HG02588 (cell line): ENCODE measurements around the gene RBBP9.
"Not testable (repeated sequence)": the region's sequence is repeated elsewhere in the genome, so short reads cannot be mapped to it uniquely, and the experiment has no call there.

Experiments
- ATAC-seq: cut with Tn5 transposase; IDR thresholded peaks from one replicate; pipeline ENCODE4 v1.9.1; 2021; ENCODE audit warnings: mild to moderate bottlenecking, moderate library complexity; ENCODE audit not compliant: unreplicated experiment

Gene RBBP9

GRCh38 chr20:18496740-18497592 is at the start of gene RBBP9:
Gene RBBP9, minus strand, starts transcription at chr20:18497225. Its CDS starts 58 bp downstream, at chr20:18497167.
- peak; percentile 99 for ATAC-seq

GRCh38 chr20:18545566-18545965 is 48.5 kb upstream of the RBBP9 start:
- ATAC-seq, result no peak

- no peak for ATAC-seq
These were observed 46.9 kb upstream of the RBBP9 start for GRCh38 chr20:18543932-18544331.

GRCh38 chr20:18543216-18543615 is 46.2 kb upstream of the RBBP9 start:
- no peak for ATAC-seq

GRCh38 chr20:18541741-18542140 is 44.7 kb upstream of the RBBP9 start:
- no peak for ATAC-seq

- ATAC-seq, result no peak
These were observed 40.6 kb upstream of the RBBP9 start for GRCh38 chr20:18537651-18538050.

GRCh38 chr20:18533978-18534644 is 37.1 kb upstream of the RBBP9 start:
- no peak for ATAC-seq

GRCh38 chr20:18533491-18533890 is 36.5 kb upstream of the RBBP9 start:
- no peak for ATAC-seq

- no peak for ATAC-seq
These were observed 35.6 kb upstream of the RBBP9 start for GRCh38 chr20:18532626-18533025.

GRCh38 chr20:18529041-18529440 is 32.0 kb upstream of the RBBP9 start:
- ATAC-seq, result no peak

- ATAC-seq, result no peak
These were observed 30.8 kb upstream of the RBBP9 start for GRCh38 chr20:18527836-18528235.

GRCh38 chr20:18527339-18527738 is 30.3 kb upstream of the RBBP9 start:
- ATAC-seq, result no peak

GRCh38 chr20:18526761-18527160 is 29.7 kb upstream of the RBBP9 start:
- ATAC-seq, result not testable (repeated sequence)

GRCh38 chr20:18524646-18525045 is 27.6 kb upstream of the RBBP9 start:
- no peak for ATAC-seq

- no peak for ATAC-seq
These were observed 26.0 kb upstream of the RBBP9 start for GRCh38 chr20:18523066-18523465.

- not testable (repeated sequence) for ATAC-seq
These were observed 25.0 kb upstream of the RBBP9 start for GRCh38 chr20:18522066-18522465.

- ATAC-seq, result no peak
These were observed 18.9 kb upstream of the RBBP9 start for GRCh38 chr20:18515973-18516372.

- no peak for ATAC-seq
These were observed 17.1 kb upstream of the RBBP9 start for GRCh38 chr20:18514127-18514526.

- ATAC-seq, result no peak
These were observed 16.2 kb upstream of the RBBP9 start for GRCh38 chr20:18513208-18513607.

GRCh38 chr20:18511571-18511970 is 14.5 kb upstream of the RBBP9 start:
- ATAC-seq, result no peak

GRCh38 chr20:18507218-18508191 is 10.5 kb upstream of the RBBP9 start, which contains the start of gene SEC23B:
Gene SEC23B, plus strand, starts transcription at chr20:18507940. Its CDS starts 2,896 bp downstream, at chr20:18510836.
- peak; percentile 97 for ATAC-seq
